ENCODE data around the gene BUB1B.
A peak's percentile ranks its signal among the peaks of the same experiment; 100 is the strongest.

- TF ChIP-seq CTCF (IDR thresholded peaks at IDR 0.05) (peak in 1 of 4 experiments; percentile 7), POLR2A (IDR thresholded peaks at IDR 0.05) (peak; percentile 77)
Measured at GRCh38 chr15:40238532-40239403, 77.9 kb downstream of the BUB1B start, which contains the start of gene PAK6.

All from prostate gland (tissue), 2 donors.